Vagina (tissue), 2 donors: Measurements from ENCODE around the gene PARS2.

Experiments
- CTCF ChIP-seq, 3 experiments: fragments of 450-650 bp in 2 of 3; fragments of 200-600 bp in 1 of 3; sonication (generic) in 1 of 3; IDR thresholded peaks; one replicate each; pipeline ENCODE4 v1.5.1; 2017 to 2019; ENCODE audit warnings: antibody characterized with exemption in 3 of 3, mild to moderate bottlenecking in 2 of 3, moderate library complexity in 2 of 3
- POLR2A ChIP-seq, 2 donors: fragments of 450-650 bp; IDR thresholded peaks; one replicate each; pipeline ENCODE4 v1.6.1; 2017; ENCODE audit warnings: antibody characterized with exemption in 2 of 2, mild to moderate bottlenecking in 2 of 2, moderate library complexity in 2 of 2
- POLR2AphosphoS5 ChIP-seq, 2 donors: sonication (generic); formaldehyde crosslinking; IDR thresholded peaks; one replicate each; pipeline ENCODE4 v1.9.0; 2017; ENCODE audit warnings: antibody characterized with exemption in 2 of 2, mild to moderate bottlenecking in 2 of 2, low read depth in 1 of 2; ENCODE audit not compliant: insufficient read depth in 1 of 2

- TF ChIP-seq CTCF (IDR thresholded peaks at IDR 0.05) (no peak), POLR2A (IDR thresholded peaks at IDR 0.05) (no peak), POLR2AphosphoS5 (IDR thresholded peaks at IDR 0.05; ENCODE audit: insufficient read depth in 1 of 2, low read depth in 1 of 2) (no peak)
Measured at GRCh38 chr1:54724771-54725170, 39.6 kb downstream of the PARS2 start.
